NCI-H1694 (cell line): ENCODE results near the gene TGFB1I1.
A peak's percentile ranks its signal among the peaks of the same experiment; 100 is the strongest.
"Not testable (repeated sequence)": the region's sequence is repeated elsewhere in the genome, so short reads cannot be mapped to it uniquely, and the experiment has no call there.

Experiments
- DNase-seq: peaks from one replicate; lab custom pipeline; 2025; lab: John Stamatoyannopoulos, UW

The TGFB1I1 gene

DNA sequence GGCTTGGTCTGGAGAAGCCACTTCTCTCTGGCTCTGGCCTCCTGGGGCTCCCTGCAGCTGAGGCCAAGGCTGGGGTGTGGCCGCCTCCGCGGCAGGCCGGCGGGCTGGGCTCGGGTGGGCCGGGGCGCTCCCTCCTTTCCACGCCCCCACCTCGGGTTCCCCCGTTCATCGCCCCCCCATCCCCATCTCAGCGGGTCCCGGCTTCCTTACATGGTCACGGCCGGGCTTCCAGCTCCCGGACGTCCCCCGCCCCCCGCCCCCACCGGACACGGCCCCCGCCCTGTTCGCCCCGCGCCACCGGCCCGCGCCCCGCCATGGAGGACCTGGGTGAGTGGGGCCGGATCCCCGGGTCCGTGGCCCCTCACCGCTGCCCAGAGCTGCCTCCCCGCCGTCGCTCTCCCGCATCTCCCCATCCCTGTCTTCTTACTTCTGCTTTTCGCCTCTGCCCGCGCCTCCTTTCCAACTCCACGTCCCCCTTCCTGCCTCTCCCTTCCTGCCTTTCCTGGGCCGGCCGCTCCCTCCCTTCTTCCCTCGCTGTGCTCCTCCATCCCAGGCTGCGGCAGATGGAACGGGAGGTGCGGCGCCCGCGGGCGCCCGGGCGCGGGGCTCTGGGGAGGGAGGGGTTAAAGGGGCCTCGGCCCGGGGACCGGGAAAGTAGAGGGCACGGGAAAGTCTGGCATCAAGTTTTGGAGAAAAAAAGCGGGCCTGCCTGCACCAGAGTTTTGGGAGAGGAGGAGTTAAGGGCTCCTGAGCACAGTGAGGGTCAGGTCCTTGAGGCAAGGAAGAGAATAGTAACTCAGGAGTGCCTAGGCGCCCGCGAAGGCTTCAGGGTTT lies at the start of gene TGFB1I1:
TSS of gene TGFB1I1 (plus strand) at position 278 of the 834 bp plus-strand sequence. CDS start at position 315, 37 bp downstream.
- no peak for DNase-seq

DNA sequence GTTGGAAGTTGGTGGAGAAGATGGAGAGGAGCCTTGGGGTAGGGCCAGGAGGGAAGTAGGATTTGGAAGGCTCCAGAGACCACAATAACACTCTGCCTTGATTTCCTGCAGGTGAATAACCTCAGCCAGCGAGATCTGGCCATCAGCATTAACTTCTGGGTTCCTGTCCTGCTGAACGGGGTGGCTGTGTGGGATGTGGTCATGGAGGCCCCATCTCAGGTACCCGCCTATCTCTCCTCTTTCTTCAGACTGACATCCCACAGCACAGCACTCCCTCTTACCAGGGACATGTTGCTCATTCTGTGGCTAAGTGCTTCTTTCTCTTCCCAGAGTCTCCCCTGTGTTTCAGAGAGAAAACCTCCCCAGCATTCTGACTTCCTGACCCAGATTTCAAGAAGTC lies 48.7 kb upstream of the TGFB1I1 start:
- no peak for DNase-seq

DNA sequence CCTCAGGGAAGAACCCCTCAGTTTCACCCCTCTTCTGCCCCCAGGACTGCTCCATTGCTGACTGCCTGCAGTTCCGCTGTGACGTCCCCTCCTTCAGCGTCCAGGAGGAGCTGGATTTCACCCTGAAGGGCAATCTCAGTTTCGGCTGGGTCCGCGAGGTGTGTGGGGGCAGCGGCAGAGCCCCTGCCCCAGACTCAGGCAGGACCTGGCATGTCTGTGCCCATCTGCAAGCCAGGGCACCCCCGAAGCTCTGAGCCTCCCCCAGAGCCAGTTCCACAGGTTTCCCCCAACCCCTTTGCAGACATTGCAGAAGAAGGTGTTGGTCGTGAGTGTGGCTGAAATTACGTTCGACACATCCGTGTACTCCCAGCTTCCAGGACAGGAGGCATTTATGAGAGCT lies 48.2 kb upstream of the TGFB1I1 start:
- no peak for DNase-seq

DNA sequence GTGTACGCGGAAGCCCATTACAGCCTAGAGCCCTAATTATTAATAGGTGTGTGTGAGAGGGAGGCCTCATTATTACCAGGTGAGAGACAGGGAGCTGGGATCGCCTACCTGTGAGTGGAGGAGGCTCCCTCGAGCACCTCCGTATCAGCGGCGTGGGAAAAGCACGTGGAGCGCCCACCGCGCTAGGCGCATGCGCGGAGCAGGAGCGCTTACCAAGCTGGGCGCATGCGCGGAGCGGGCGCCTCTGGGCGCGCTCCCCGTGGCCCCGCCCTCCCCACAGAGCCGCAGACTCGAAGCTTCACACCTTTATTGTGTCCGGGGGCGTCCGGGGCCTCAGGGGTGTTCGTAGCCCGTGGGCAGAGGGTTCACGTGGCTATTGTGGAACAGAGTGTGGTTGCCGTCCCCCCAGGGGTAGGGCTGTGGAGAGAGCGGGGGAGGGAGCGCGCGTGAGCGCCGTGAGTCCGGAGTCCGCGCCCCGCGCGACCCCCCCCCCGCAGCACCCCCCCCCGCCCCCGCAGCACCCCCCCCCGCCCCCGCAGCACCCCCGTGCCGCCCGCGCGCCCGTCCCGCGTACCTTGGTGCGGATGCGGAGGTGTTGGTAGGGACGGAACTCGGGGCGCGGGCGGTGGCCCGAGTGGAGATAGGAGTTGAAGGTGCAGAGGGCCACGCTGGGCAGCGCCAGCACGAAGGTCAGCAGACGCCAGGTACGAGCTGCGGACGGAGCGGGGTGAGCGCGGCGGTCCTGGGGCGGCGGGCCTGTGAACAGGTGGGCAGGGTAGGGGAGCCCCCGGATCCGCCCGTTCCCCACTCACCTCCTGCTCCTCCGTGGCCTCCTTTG lies 44.3 kb upstream of the TGFB1I1 start:
- DNase-seq, result no peak

DNA sequence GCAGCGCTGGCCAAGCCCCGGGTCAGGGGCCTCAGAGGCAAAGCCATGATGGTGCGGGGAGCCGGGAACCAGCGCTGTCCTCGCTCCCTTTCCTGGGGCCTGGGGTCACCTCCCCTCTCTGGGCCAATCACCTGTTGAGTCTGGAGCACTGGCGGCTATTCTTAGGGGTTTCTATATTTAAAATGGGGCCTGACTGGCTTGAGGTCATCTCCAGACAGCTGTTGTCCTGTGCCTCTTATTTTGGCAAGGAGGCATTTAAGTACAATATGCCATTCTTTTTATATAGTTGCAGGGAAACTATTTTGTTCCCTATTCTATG lies 43.7 kb upstream of the TGFB1I1 start, which contains the start of gene COX6A2:
TSS of gene COX6A2 (minus strand) at position 82 of the 319 bp plus-strand sequence. CDS start at position 47, 35 bp downstream.
- DNase-seq, result no peak

DNA sequence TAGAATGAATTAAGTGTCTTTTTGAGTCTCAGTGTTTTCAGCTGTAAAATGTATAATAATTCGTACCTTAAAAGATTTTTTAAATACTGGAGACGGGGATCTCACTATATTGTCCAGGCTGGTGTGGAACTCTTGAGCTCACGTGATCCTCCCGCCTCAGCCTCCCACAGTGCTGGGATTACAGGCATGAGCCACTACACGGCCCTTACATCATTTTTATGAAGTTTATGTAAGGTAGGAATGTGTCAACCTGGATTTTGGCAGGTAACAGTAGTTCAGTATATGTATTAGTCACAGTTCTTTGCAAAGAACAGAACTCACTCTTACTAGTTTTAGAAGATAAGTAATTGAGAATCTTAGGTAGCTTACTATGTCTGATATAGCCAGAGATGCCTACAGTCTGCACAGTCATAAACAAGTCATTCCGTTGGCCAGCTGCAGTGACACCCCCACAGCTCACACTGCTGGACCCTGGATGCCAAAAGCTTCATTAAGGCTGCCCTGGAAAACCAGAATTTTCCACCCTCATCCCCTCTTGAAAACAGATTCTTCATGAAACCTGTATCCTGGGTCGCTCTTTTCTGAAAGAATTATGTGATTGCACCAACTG lies 43.2 kb upstream of the TGFB1I1 start:
- DNase-seq, result no peak

DNA sequence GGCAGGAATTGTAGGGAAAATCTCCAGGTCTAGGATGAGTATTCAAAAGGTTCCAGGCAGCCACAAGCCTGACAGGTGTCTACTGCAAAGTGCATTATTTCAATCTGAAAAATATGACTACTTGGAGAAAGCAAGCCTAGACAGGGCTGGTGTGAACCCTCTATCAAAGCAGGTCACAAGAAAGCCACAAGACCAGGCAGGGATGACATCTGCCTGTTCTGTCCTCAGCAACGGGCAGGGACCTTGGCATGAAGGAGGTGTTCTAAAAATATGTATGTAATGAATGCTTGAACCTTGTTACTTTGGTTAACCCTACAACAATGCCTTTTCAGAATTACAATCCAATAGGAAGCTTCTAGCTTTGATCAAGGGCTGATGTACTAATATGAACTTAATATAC lies 42.6 kb upstream of the TGFB1I1 start:
- no peak for DNase-seq

DNA sequence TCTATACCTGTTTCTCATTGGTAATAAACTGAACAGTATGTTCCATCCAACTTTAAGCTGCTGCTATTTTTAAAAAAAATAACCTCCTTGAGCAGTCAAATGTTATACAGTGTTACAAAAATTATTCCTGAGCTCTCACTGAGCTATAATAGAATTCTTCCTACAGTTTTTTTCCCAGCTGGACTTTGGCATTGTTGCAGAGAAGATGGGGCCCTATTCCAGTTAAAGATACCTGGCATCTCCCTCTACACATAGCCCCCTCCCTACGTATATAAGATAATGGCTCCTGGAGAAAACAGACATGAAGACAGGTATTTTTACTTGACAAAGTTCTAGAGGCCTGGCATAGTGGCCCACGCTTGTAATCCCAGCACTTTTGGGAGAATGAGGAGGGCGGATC lies 42.2 kb upstream of the TGFB1I1 start:
- DNase-seq, result no peak

DNA sequence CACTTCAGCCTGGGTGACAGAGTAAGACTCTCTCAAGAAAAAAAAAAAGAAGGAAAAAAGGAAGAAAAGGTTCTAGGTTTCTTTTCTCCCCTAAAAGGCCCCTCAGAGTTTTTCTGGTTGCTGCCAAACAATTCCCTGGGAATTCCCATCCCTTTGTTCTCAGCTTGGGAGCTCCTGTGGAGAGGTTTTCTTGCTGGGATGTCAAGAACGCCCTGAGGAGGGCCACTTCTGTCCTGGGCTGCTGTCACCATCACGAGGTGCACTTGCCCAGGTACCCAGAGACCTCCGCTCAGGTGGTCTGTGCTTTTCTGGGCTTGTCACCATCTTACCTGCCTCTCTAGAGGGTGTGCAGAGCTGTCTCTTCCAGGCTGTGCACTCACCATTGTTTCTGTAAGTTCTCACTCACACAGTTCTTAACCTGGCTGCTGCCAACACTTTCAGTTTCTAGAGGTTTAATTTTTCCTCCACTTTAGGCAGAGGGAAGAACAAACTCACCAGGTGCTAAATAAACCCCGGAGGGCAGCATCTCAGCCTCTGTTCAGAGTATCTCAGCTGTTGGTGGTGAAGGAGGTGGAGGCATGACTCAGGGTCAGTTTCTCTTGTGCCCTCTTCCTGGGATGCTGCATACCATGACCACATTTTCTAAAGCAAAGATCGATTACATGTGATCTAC lies 41.4 kb upstream of the TGFB1I1 start:
- no peak for DNase-seq

DNA sequence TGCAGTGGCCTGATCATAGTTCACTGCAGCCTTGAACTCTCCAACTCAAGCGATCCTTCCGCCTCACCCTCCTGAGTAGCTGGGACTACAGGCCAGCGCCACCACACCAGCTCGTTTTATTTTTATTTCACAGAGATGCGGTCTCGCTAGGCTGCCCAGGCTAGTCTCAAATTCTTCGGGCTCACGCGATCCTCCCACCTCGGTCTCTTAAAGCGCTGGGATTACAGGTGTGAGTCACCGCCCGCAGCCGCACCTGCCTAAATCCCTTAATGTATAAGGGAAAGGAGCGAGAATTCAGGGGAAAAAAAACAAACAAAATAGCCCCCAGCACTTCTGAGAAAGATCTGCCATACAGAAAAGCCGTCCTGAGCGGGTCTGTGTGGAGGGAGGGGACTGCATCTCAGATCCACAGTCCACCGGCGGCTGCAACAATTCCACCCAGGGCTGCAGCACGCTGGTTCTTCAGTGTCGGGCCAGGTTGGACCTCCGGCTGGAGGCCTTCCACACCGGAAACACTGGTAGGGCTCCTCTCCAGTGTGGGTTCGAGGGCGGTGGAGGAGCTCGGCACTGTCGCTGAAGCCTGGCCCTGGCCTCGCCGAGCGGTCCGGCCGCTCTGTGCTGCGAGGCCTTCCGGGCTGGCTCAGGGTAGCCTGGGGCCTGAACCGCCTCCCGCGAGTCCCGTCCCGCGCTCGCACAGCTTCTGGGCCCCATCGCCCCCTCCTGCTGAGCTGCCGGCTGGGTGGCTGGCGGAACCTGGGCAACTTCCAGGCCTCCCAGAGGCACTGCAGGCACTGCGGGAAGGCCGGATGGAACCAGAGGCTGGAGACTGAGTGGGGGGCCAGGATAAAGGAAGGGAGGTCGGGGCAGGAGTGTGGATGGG lies 36.4 kb upstream of the TGFB1I1 start:
- DNase-seq, result no peak

DNA sequence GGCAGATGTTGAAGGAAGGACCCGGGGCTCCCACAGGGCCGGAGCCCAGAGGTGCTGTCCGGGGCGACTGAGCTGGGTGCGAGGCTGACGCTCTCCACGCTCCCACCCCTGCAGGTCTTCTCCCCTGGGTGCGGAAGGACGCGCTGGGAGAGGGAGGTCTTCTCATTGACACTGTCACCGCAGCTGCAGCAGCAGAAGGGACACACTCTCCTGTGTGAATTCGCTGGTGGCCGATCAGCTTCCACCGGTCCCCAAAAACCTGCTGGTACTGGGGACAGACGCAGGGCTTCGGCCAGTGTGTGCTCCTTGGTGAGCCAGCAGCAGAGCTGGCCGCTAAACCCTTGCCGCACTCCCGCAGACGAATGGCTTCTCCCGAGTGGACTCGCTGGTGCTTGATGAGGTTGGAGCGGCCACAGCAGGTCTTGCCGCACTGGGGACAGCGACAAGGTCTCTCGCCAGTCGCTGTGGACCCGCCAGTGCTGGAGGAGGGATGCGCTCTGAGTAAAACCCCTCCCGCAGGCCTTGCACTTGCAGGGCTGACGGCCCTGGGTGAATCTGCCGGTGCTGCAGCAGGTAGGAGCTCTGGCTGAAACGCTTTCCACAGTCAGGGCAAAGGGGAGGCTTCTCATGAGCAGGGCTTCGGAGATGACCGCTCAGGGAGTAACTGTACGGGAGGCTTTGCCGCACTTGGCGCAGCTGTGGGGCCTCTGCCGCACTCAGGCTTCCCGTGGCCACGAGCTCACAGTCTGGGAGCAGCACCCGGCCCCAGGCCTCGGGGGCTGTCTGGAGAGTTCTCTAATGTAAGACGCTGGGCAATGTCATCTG lies 35.5 kb upstream of the TGFB1I1 start:
- no peak for DNase-seq

DNA sequence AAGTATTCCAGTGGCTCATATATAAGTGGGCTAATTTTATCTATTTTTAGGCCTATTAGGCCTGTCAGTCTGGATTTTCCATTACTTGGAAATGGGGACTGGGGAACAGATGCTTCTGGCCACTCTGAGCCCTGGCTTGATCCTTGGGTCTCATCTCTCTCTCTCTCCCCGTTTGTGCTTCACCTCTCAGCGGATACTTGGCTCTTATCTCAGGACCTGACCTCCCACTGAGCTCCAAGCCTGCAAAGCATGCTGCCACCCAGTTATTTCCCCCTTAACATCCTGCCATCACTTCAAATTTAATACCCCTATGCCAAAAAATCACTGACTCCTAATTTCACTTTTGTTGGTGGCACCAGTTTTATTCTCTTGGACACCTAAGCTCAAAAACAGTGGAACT lies 33.5 kb upstream of the TGFB1I1 start:
- no peak for DNase-seq

DNA sequence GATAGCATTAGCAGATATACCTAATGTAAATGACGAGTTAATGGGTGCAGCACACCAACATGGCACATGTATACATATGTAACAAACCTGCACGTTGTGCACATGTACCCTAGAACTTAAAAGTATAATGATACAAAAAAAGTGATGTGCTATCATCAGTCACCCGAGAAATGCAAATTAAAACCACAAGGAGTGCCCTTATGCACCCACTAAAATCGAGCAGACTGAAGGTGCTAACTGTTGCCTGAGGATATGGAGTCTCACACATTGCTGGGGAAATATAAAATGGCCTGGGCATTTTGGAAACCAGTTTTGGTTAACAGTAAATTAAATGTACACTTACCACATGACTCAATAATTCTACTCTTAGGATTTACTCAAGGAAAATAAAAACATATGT lies 32.9 kb upstream of the TGFB1I1 start:
- not testable (repeated sequence) for DNase-seq

DNA sequence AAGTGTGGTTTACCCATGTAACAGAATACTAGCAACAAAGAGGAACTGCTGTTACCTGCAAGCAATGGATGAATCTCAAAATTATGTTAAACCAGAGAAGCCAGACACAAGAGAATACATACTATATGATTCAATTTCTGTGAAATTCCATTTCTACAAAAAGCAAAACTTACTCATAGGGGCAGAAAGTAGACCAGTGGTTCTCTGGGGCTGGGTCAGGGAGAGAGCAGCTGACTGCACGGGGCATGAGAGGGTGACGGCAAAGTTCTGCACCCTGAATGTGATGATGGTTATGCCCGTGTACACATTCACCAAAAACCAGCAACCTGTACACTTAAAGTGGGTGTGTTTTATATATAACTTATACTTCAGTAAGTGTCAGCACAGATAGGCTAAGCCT lies 32.4 kb upstream of the TGFB1I1 start:
- DNase-seq, result no peak

DNA sequence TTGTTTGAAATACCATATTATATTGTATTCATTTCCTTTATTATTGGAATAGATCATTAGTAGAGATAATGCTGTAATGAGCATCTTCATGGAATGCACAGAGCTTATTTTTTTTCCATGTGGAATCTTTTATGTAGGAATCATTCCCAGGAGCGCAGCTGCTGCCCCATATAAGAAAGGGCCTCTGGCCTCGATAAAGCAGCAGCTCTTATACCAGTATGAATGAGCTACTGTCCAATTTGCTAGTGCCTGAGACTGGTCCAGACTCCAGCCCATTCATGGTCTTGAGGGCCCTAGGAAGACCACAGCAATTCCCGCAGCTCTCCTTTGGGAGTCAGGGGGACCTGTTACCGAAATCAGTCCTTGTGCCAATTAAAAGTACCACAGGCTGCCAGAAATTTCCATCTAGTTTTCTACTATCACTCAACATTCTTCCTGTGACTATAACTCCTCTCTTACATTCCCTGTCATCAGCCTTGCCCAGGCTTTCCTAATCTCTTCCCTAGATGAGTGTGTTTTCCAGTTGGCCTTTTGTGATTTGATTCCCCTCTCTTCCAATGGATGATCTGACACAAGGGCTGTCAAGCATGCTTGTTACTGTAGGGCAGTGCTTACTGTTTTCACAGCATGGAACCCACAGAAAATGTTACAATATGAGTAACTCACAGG lies 31.3 kb upstream of the TGFB1I1 start:
- DNase-seq, result no peak

DNA sequence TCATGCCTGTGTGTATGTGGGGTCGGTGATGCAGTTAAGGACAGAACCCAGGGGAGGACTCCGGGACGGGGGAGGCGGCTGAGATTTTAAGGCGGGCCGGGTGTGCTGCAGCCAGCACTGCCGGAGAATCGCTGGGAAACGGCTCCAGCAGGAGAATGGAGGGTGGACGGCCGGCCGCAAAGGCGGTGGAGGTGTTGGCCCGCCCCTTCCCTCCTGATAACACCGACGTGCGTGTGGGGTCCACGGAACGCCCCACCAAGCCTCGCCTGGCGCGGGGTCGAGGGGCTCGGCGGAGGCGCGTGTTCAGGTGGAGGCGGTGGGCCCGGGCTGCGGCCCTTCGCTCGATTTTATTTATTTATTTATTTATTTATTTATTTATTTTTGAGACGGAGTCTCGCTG lies 30.0 kb upstream of the TGFB1I1 start:
- DNase-seq, result no peak

DNA sequence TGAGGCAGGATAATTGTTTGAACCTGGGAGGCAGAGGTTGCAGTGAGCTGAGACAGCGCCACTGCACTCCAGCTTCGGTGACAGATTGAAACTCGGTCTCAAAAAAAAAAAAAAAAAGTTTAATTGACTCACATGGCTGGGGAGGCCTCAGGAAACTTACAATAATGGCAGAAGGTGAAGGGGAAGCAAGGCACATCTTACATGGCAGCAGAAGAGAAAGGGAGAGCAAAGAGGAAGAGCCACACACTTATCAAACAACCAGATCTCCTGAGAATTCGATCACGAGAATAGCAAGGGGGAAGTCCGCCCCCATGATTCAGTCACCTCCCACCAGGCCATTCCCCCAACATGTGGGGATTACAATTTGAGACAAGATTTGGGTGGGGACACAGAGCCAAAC lies 26.0 kb upstream of the TGFB1I1 start:
- not testable (repeated sequence) for DNase-seq

DNA sequence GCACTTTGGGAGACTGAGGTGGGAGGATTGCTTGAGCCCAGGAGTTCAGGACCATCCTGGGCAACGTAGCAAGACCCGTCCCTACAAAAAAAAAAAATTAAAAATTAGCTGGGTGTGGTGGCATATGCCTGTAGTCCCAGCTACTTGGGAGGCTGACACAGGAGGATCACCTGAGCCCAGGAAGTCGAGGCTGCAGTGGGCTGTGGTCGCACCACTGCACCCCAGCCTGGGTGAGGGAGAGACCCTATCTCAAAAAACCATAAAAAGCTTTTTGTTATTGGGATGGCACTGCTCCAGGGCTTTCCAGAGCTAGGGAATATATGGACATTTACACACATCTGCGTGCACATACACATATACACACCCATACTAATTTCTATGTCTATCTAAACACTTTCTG lies 20.8 kb upstream of the TGFB1I1 start:
- DNase-seq, result no peak

DNA sequence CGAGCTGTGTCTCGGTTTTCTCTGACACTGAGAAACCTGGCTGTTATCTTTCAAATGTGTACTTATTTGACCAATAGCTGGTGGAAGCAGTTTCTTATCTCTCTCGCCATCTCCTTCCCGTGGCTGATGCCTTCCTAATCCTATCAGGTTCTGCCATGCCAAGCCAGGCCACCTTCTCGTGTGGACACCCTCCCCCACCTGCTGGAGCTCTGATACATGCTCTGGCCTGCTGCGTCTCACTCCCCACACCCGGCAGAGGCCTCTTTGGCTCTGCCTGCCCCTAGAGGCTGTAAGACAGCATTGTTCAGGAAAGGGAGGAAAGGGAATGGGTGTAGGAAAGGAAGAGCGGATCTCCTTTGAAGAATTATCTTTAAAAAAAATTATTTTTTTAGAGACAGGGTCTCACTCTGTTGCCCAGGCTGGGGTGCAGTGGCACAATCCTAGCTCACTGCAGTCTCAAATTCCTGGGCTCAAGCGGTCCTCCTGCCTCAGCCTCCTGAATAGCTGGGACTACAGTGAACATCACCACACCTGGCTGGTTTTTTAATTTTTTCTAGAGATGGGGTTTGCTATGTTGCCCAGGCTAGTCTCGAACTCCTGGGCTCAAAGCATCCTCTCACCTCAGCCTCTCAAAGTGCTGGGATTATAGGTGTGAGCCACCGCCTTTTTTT lies 20.1 kb upstream of the TGFB1I1 start:
- DNase-seq, result peak; percentile 10
